ENCODE measurements around the gene ERC2. TPM values are rescaled to one million over a fixed set of nuclear protein-coding genes. Genes with fewer than 3 reads are reported as not detected.

The ERC2 gene
- total RNA-seq, 1 donor from 2014 or later = 33.5 TPM

GRCh38 chr3:55936549-55937052 is 531.7 kb downstream of the ERC2 start:
- no peak for DNase-seq (ENCODE audit: low spot score)

- DNase-seq (ENCODE audit: low spot score) = no peak
These were observed 533.0 kb downstream of the ERC2 start for GRCh38 chr3:55935241-55935640.

- DNase-seq (ENCODE audit: low spot score) = no peak
These were observed 533.5 kb downstream of the ERC2 start for GRCh38 chr3:55934771-55935170.

- DNase-seq (ENCODE audit: low spot score) = no peak
These were observed 539.0 kb downstream of the ERC2 start for GRCh38 chr3:55929154-55929869.

DNA sequence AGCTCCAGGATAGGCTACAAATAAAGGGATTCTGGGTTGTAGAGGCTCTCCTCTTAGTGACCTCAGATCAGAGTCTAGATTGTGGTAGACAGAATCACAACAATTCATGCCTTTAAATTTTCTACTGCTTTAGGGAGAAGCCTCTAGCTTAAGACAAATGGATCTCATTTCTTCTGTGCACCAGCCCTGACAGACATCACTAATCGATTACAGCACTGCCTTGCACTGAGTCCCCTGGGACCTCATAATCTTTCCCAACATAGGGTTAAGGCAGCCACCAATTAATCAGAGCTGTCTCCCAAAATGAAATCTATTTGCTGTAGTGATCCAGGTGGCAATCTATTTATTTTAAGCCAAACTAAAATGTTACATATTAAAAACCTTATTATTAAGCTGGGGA is 544.6 kb downstream of the ERC2 start:
- no peak for DNase-seq (ENCODE audit: low spot score)

GRCh38 chr3:55923207-55923606 is 545.1 kb downstream of the ERC2 start:
- no peak for DNase-seq (ENCODE audit: low spot score)

GRCh38 chr3:55912880-55913279 is 555.4 kb downstream of the ERC2 start:
- no peak for DNase-seq (ENCODE audit: low spot score)

- no peak for DNase-seq (ENCODE audit: low spot score)
These were observed 557.0 kb downstream of the ERC2 start for GRCh38 chr3:55911266-55911665.

DNA sequence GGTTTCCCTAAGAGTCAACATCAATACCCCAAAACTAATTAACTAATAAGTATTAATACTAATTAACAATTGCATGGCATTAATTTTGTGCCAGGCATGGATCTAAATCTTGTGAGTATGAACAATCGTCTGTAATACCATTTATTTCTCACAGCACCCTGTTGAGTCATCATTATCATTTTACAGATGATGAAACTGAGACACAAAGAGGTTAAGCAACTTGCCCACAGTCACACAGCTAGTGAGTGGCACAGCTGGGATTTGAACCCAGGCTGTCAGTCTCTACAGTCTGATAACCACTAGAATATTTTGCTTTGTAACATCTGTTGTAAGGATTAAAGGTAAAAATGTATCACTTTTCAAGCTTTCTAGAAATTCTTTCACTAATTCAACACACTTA is 557.7 kb downstream of the ERC2 start:
- no peak for DNase-seq (ENCODE audit: low spot score)

DNA sequence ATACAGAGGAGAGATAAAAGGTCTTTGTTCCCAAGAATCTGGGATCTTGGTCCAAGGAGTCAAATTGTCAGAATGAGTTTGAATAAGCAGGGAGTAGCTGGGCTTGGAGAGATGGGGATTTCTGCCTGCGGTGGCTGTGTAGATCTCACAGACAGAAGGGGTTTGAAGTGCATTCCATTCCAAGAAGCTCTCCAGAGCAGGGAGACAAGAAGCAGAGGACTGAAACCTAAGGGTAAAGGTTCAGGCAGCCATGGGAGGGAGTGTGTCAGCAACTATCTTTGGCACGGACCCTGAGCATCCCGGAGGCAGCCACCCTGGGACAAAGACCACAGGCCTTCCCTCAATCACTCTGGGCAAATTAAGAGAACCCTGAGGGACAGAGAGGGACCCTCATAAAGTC is 558.9 kb downstream of the ERC2 start:
- DNase-seq (ENCODE audit: low spot score) = no peak

- DNase-seq (ENCODE audit: low spot score) = no peak
These were observed 560.7 kb downstream of the ERC2 start for GRCh38 chr3:55907616-55908015.

- no peak for DNase-seq (ENCODE audit: low spot score)
These were observed 561.4 kb downstream of the ERC2 start for GRCh38 chr3:55906896-55907295.

DNA sequence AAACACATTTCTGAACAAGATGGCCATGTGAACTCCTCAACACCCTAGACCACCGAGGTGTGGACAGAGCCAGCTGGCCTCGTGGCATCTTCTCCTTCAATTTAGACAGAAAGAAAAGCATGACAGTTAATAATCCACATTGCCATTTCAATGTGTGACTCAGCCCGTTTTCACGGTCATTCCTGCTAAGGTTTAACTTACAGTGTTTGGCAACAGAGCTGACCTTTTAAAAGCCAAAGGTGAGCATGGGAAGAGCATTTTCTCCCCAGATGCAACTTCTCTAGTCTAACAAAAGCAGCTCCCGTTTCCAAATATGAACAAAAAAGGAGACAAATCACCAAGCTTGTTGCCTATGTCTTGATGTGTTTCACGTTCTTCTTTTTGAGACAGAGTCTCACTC is 563.6 kb downstream of the ERC2 start:
- no peak for DNase-seq (ENCODE audit: low spot score)

DNA sequence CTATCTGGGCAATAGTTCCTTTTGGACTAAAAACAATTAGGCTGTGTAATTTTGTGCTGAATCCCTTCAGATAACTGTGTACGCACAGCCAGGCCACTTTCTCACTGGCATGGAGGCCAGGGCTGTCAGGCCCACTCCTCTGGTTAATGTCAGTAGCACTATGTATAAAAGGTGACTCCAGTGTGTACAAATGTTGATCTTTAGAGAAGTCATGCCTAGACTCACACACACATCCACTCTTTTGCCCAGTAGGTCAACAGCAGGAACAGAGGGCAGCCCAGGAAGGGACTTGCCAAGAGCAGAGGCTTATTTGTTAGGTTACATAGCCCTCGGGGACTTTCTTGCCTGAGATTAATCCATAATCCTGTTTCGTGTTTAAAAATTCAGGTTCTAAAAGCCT is 564.6 kb downstream of the ERC2 start:
- DNase-seq (ENCODE audit: low spot score) = no peak

DNA sequence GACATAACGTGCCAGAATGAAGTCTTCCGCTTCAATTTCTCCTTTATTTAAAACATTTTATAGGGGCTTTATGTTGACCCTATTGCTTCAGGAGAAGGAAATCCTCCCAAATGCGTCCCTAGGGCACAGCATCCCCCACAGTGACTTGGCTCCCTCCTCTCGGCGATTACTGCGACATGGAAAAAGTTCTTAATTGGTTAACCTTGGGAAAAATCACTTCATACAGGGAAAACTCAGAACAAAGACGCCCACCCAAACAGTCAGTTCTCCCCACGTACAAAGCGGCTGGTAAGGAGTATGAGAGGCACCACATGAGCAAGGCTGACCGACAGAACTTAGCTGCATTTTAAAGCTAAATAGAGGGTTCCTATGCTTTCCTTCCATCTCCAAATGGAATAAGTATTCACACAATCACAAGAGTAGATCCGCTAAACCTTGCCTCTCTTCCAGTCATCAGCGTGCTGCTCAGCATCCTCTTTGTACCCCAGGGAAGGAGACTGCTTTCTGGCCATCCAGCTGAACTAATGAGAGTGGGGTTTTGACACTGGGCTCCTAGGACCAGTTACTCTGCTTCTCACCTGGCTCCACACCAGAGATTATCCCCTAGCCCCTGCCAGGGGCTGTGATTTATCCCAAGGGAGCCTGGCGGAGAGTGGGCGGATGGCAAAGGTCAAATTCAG is 565.9 kb downstream of the ERC2 start:
- no peak for DNase-seq (ENCODE audit: low spot score)

GRCh38 chr3:55899887-55900286 is 568.4 kb downstream of the ERC2 start:
- DNase-seq (ENCODE audit: low spot score) = no peak

GRCh38 chr3:55897573-55898224 is 570.6 kb downstream of the ERC2 start:
- DNase-seq (ENCODE audit: low spot score) = no peak

DNA sequence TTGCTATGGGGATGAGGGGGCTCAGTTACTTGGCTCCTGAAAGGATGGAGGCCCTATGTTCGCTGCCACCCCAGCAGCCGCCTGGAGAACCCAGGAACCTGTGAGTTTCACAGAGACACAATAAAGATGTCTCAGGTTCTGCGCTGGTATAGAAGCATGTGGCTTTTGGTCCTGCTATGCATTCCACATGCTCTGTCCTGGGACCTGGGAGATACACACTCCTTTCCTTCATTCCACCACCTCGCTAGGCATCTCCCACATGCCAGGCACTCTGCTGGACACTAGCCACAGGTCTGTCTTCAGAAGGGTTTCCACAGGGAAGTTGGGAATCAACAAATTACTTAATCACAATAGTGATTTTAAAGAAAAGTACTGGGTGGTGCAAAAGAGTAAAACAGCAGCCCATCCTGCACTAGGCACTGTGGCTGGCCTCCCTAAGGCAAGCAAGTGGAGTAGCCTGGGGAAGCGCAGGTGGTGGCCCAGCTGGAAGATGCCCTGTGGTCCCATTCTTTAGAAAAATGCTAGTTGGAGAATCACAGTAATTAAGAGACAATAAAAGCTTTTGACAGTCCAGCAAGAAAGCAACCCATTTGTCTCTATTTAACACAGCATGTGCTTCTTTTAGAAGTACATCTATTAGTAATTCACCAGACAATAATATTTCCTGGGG is 572.2 kb downstream of the ERC2 start:
- no peak for DNase-seq (ENCODE audit: low spot score)

DNA sequence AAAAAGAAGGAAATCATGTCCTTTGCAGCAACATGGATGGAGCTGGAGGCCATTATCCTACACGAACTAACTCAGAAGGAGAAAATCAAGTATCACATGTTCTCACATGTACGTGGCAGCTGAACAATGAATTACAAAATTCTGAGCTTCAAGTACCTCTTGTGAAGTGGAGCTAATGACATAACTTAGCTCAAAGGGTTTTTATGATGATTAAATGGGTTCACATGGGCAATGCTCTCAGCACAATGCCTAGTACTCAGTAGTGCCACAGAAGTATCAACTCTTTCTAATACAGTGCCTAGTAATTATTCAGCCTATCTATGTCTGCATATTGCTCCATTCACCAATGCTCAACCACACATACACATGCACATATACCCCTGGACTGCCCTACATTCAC is 573.7 kb downstream of the ERC2 start:
- DNase-seq (ENCODE audit: low spot score) = no peak

- DNase-seq (ENCODE audit: low spot score) = no peak
These were observed 575.1 kb downstream of the ERC2 start for GRCh38 chr3:55893045-55893664.

GRCh38 chr3:55891106-55891505 is 577.2 kb downstream of the ERC2 start:
- no peak for DNase-seq (ENCODE audit: low spot score)
